Esophagus muscularis mucosa (tissue), 4 donors: Measurements from ENCODE around the gene ARSG.

Experiments used
- EP300 ChIP-seq: sonication (generic); formaldehyde crosslinking; IDR thresholded peaks from one replicate; pipeline ENCODE4 v1.6.1; 2017; ENCODE audit warnings: antibody characterized with exemption
- POLR2A ChIP-seq: fragments of 450-650 bp; IDR thresholded peaks from one replicate; pipeline ENCODE4 v1.6.1; 2017; ENCODE audit warnings: antibody characterized with exemption, moderate library complexity, mild to moderate bottlenecking, low read depth
- POLR2AphosphoS5 ChIP-seq, 2 donors: sonication (generic); formaldehyde crosslinking; IDR thresholded peaks; one replicate each; pipeline ENCODE4 v1.6.1; 2017; ENCODE audit warnings: antibody characterized with exemption in 2 of 2
- TF ChIP-seq, protein P1 (sequence below), 3 experiments: fragments of 200-600 bp in 2 of 3; fragments of 450-650 bp in 1 of 3; sonication (generic) in 2 of 3; IDR thresholded peaks; one replicate each; pipeline ENCODE4 v1.5.1; 2017 to 2019; ENCODE audit warnings: antibody characterized with exemption in 3 of 3, mild to moderate bottlenecking in 2 of 3, moderate library complexity in 1 of 3

DNA sequence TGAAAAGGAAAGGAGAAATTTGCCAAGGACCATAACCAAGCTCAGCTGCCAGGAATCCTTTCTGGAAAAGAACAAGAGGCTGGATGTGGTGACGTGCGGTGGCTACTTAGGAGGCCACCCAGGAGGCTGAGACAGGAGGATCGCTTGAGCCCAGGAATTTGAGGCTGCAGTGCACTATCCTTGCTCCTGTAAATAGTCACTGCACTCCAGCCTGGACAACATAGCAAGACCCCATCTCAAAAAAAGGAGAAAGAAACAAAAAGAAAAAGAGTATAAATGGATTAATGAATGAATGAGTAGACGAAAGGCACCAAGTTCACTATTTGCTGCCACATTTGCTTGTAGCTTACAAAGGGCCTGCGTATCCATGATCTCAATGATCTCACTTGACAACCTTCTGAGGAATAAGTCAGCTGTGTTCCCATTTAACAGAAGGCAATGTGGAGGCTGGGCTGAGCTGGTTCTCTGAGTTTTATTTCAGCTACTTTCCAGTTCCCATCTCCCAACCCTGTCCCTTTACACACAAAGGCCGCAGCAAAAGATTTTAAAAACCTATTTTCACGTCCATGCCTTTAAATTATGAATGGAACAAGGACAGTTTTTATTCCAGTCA is 29.8 kb downstream of the ARSG start:
- TF ChIP-seq EP300 (no peak), POLR2A (no peak), POLR2AphosphoS5 (IDR thresholded peaks at IDR 0.05) (no peak)
- TF ChIP-seq, protein P1, sequence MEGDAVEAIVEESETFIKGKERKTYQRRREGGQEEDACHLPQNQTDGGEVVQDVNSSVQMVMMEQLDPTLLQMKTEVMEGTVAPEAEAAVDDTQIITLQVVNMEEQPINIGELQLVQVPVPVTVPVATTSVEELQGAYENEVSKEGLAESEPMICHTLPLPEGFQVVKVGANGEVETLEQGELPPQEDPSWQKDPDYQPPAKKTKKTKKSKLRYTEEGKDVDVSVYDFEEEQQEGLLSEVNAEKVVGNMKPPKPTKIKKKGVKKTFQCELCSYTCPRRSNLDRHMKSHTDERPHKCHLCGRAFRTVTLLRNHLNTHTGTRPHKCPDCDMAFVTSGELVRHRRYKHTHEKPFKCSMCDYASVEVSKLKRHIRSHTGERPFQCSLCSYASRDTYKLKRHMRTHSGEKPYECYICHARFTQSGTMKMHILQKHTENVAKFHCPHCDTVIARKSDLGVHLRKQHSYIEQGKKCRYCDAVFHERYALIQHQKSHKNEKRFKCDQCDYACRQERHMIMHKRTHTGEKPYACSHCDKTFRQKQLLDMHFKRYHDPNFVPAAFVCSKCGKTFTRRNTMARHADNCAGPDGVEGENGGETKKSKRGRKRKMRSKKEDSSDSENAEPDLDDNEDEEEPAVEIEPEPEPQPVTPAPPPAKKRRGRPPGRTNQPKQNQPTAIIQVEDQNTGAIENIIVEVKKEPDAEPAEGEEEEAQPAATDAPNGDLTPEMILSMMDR (IDR thresholded peaks at IDR 0.05), result no peak
